Measurements from ENCODE around the gene SPOCD1. TPM values are rescaled to one million over a fixed set of nuclear protein-coding genes. Genes with fewer than 3 reads are reported as not detected.

The SPOCD1 gene
- total RNA-seq, 4 donors from 2014 or later: 0.42 to 14.1 (median 0.66) TPM; not detected in 1

DNA sequence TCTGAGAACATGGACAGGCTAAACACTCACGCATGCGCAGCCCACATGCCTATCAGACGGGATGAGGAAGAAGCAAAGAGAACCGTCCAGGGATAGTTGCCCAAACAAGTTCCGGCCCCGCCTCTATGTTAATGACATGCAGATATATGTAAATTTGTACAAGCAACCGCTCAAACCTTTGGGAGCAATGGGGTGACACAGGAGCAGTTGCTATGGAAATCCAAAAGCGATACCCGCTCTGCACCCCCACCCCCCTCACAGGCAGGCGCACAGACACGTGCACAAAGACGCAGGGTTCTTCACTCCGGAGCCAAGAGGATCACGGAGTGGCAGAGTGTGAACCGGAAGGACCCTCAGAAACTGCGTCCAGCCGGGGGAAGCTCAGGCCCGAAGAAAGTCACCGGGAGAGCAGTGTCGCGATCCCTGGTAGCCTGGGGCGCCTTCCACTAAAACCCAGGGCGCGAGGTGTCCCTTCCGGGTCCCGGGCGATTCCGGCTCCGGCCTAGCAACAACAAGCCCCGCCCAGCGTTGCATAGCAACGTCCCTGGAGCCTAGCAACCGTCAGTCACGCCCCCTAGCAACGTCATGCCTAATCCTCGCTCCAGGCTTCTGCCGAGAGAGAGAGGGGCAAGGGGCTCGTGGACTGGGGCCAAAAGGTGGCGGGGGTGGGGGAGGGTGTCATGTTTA lies 27.5 kb downstream of the SPOCD1 start:
- H3K27ac ChIP-seq: peak overlapping the region; percentile 72 to 93 (median 86)
- TF ChIP-seq, protein P1, sequence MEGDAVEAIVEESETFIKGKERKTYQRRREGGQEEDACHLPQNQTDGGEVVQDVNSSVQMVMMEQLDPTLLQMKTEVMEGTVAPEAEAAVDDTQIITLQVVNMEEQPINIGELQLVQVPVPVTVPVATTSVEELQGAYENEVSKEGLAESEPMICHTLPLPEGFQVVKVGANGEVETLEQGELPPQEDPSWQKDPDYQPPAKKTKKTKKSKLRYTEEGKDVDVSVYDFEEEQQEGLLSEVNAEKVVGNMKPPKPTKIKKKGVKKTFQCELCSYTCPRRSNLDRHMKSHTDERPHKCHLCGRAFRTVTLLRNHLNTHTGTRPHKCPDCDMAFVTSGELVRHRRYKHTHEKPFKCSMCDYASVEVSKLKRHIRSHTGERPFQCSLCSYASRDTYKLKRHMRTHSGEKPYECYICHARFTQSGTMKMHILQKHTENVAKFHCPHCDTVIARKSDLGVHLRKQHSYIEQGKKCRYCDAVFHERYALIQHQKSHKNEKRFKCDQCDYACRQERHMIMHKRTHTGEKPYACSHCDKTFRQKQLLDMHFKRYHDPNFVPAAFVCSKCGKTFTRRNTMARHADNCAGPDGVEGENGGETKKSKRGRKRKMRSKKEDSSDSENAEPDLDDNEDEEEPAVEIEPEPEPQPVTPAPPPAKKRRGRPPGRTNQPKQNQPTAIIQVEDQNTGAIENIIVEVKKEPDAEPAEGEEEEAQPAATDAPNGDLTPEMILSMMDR (IDR thresholded peaks at IDR 0.05): peak in 1 of 5 experiments; percentile 12
- TF ChIP-seq POLR2A (IDR thresholded peaks at IDR 0.05) (peak in 1 of 2 donors; percentile 34), EP300 (IDR thresholded peaks at IDR 0.05) (peak in 1 of 2 donors; percentile 55)
- no peaks in the 10 kb centered on the region for H3K27me3 ChIP-seq
- H3K4me1 ChIP-seq: peaks cover 0 to 13% (median 0%) of the 10 kb centered on the region in 4 donors
- no peaks in the 10 kb centered on the region for H3K9me3 ChIP-seq
- WGBS, 2 donors: 5 to 6% methylated on average over 20 to 32 of the region's 39 CpGs
- DNase-seq (ENCODE audit: low spot score in 2 of 2): peak; percentile 90 to 96
- no peaks in the 10 kb centered on the region for H3K36me3 ChIP-seq
- peak overlapping the region; percentile 57 to 73 (median 63) for H3K4me3 ChIP-seq

DNA sequence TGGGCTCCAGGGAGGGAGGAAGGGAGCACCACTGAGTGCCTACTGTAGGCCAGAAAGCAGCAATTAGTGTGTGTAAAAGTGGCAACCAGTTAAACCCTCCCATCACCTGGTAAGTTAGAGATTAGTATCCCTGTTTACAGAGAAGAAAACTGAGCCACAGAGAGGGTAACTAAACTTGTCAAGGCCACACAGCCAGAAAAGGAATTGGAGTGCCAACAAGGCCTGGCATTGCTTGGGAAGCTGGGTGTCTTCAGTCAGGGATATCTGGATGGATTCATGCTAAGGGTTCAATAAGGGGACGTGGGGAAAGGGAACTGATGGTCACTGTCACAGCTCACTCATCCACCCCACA lies 28.1 kb downstream of the SPOCD1 start:
- Histone ChIP-seq H3K4me1 (peaks cover 0 to 13% (median 0%) of the 10 kb centered on the region in 4 donors), H3K27ac (peak overlapping the region; percentile 44 to 93 (median 81)), H3K4me3 (peak overlapping the region in 1 of 4 donors; percentile 65), H3K27me3 (no peaks in the 10 kb centered on the region), H3K9me3 (no peaks in the 10 kb centered on the region), H3K36me3 (no peaks in the 10 kb centered on the region)
- no peak for TF ChIP-seq EP300 (IDR thresholded peaks at IDR 0.05)
- DNase-seq (ENCODE audit: low spot score in 2 of 2): no peak
- 40 to 50% methylated on average over 1 of the region's 1 CpG for WGBS, 2 donors

DNA sequence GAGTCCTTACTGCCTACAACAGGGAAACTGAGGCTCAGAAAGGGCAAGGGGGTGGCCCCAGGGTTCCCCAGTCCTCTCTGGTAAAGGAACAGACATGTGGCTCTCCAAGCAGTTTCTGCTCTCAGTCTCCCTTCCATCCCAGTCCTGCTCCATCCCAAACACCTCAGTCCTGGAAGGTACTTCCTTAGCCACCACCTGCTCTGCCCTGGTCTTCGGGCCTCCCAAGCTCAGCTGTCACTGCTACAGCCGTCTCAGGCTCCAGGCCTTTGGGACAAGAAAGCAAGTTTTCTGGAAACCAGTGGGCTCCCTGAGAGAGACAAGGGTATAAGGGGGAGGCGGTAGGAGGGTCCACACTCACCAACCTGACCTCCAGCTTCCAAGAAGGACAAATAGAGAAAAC lies 28.6 kb downstream of the SPOCD1 start:
- no peak for DNase-seq (ENCODE audit: low spot score in 2 of 2)
- WGBS, 2 donors: 83 to 84% methylated on average over 3 of the region's 3 CpGs
- Histone ChIP-seq H3K4me1 (peaks cover 0 to 16% (median 0%) of the 10 kb centered on the region in 4 donors), H3K27ac (peak overlapping the region in 2 of 4 donors; percentile 44 to 93), H3K9me3 (no peaks in the 10 kb centered on the region), H3K4me3 (no peak overlapping the region), H3K36me3 (no peaks in the 10 kb centered on the region), H3K27me3 (no peaks in the 10 kb centered on the region)
- no peak for TF ChIP-seq POLR2A (IDR thresholded peaks at IDR 0.05)
- TF ChIP-seq EP300 (IDR thresholded peaks at IDR 0.05): no peak
- TF ChIP-seq, protein P1 (IDR thresholded peaks at IDR 0.05): no peak

DNA sequence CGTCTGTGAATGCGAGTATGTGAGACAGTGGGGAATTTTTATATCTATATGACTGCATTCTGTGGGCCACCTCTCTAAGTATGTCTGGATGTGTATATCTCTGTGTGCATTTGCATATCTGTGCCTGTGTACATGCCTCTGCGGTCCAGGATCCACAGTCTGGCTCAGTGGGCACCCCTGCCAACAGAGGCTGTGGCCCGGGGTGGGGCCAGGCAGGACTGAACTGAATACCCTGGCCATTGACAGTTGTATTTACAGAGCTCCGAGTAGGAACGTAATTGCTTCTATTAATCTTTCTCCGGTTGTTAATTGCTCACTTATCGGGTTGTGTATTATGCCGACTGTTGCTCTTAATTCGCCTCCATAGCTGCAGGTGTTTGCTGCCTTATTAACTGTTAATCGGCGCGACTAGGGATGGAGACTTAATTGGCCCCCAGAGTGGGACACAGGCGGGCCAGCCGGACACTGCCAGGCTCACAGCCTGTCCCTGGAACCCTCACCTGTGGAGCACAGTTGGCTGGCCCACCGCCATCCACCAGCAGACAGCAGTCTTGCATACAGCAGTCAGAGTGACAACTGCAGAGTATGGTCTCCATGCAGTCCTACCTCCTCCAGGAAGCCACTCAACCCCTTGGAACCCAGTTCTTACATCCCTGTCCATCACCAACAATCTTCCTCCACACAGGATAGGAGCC lies 29.3 kb downstream of the SPOCD1 start:
- WGBS, 2 donors: 85 to 89% methylated on average over 12 to 16 of the region's 16 CpGs
- Histone ChIP-seq H3K4me3 (no peak overlapping the region), H3K27me3 (no peaks in the 10 kb centered on the region), H3K4me1 (peaks cover 0 to 16% (median 0%) of the 10 kb centered on the region in 4 donors), H3K9me3 (no peaks in the 10 kb centered on the region), H3K27ac (no peak overlapping the region), H3K36me3 (no peaks in the 10 kb centered on the region)
- no peak for DNase-seq (ENCODE audit: low spot score in 2 of 2)
- TF ChIP-seq POLR2A (IDR thresholded peaks at IDR 0.05) (no peak), EP300 (IDR thresholded peaks at IDR 0.05) (no peak)
- TF ChIP-seq, protein P1 (IDR thresholded peaks at IDR 0.05): no peak

DNA sequence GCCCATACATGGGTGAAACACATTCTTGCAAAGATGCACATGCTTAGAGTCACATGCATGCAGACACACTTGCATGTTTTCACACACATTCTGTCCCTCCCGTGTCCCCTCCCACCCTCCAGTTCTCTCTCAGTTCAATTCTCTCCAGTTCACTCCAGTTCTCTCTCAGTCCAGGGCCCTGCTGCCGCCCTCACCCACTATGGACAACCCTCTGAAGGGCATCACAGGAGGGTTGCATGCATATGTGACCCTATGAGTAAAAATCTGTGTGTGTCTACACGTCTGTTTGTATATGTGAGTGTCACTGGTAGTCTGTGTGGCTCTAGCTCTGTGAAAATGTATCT lies 29.9 kb downstream of the SPOCD1 start:
- Histone ChIP-seq H3K4me1 (peaks cover 0 to 16% (median 0%) of the 10 kb centered on the region in 4 donors), H3K27ac (no peak overlapping the region), H3K4me3 (no peak overlapping the region), H3K27me3 (no peaks in the 10 kb centered on the region), H3K36me3 (no peaks in the 10 kb centered on the region), H3K9me3 (no peaks in the 10 kb centered on the region)
- WGBS, 2 donors: 78 to 85% methylated on average over 3 of the region's 3 CpGs
- TF ChIP-seq POLR2A (IDR thresholded peaks at IDR 0.05) (no peak), EP300 (IDR thresholded peaks at IDR 0.05) (no peak)
- TF ChIP-seq, protein P1 (IDR thresholded peaks at IDR 0.05): no peak
- DNase-seq (ENCODE audit: low spot score in 2 of 2): no peak

Data from tibial nerve (tissue), 4 donors.